Transverse colon (tissue), 4 donors: ENCODE data around the gene PWWP2A. TPM values are rescaled to one million over a fixed set of nuclear protein-coding genes. Genes with fewer than 3 reads are reported as not detected.

Experiments
- DNase-seq: peaks from one replicate; pipeline ENCODE4 v3.0.0-alpha.2; 2019
- H3K27ac ChIP-seq, 4 donors: fragments of 200-600 bp; sonication (generic); 2 replicates each; pipeline ENCODE4 v1.5.1; 2016 to 2018; ENCODE audit warnings: inconsistent platforms in 4 of 4
- H3K27me3 ChIP-seq: fragments of 200-600 bp; sonication (generic); 2 replicates; pipeline ENCODE4 v1.5.1; 2017; ENCODE audit warnings: inconsistent platforms
- H3K36me3 ChIP-seq, 4 donors: fragments of 200-600 bp; sonication (generic); 2 replicates each; pipeline ENCODE4 v1.5.1; 2017 to 2019; ENCODE audit warnings: inconsistent platforms in 4 of 4
- H3K4me1 ChIP-seq, 4 donors: fragments of 200-600 bp; sonication (generic); 2 replicates each; pipeline ENCODE4 v1.5.1; 2017 to 2020; ENCODE audit warnings: inconsistent platforms in 4 of 4
- H3K4me3 ChIP-seq, 4 donors: fragments of 200-600 bp; sonication (generic); 1 replicate in 1 of 4; 2 replicates in 3 of 4; pipeline versions ENCODE4 v1.5.1 to v1.6.1; 2017 to 2019; ENCODE audit warnings: inconsistent platforms in 4 of 4
- H3K9me3 ChIP-seq, 2 donors: fragments of 200-600 bp; sonication (generic); 2 replicates each; pipeline ENCODE4 v1.5.1; 2017 to 2019; ENCODE audit warnings: inconsistent platforms in 2 of 2
- CTCF ChIP-seq, 5 experiments: fragments of 200-600 bp in 3 of 5; fragments of 450-650 bp in 2 of 5; sonication (generic) in 3 of 5; IDR thresholded peaks; 1 replicate in 2 of 5; 2 replicates in 3 of 5; pipeline ENCODE4 v1.5.1; 2016 to 2017; ENCODE audit warnings: antibody characterized with exemption in 5 of 5, inconsistent platforms in 3 of 5, mild to moderate bottlenecking in 2 of 5, moderate library complexity in 1 of 5
- EP300 ChIP-seq: sonication (generic); formaldehyde crosslinking; IDR thresholded peaks from one replicate; pipeline ENCODE4 v1.6.1; 2017; ENCODE audit warnings: antibody characterized with exemption, low read depth
- POLR2A ChIP-seq: fragments of 450-650 bp; IDR thresholded peaks from one replicate; pipeline ENCODE4 v1.6.1; 2016; ENCODE audit warnings: antibody characterized with exemption, mild to moderate bottlenecking, moderate library complexity
- POLR2AphosphoS5 ChIP-seq, 3 donors: sonication (generic); formaldehyde crosslinking; IDR thresholded peaks; one replicate each; pipeline ENCODE4 v1.6.1; 2016; ENCODE audit warnings: antibody characterized with exemption in 3 of 3
- WGBS, 2 donors: methylation state at CpG; one replicate each; pipeline ENCODE4 v1.1.5; 2018; ENCODE audit warnings: low coverage in 1 of 2; 5-methylcytosine and 5-hydroxymethylcytosine counted together
- in situ Hi-C, 4 donors: fragments of 200-750 bp; cut with MboI; loops; one replicate each; pipeline versions ENCODE4 v1.15.0 to v1.15.1; 2017; ENCODE audit warnings: low sequenced_read_pairs in 3 of 4, low pct_ligation_motif_present in 1 of 4, low pct_unique_long_range_greater_than_20kb in 1 of 4
- intact Hi-C: fragments of 100-400 bp; cut with DNase I; formaldehyde crosslinking; loops from one replicate; pipeline ENCODE4 v1.15.1; 2023; ENCODE audit warnings: low total_unique reads
- total RNA-seq, 4 donors: library from RNA; depleted of rRNA; stranded (reverse); fragments of >200 nt; gene quantifications; one replicate each; pipeline ENCODE4 v1.1.0, GENCODE V29; 2016

Gene PWWP2A
- total RNA-seq, 4 donors from 2014 or later, result 42.7 to 66.7 (median 53.5) TPM

- intact Hi-C loops, result no loop called here
- no peak for DNase-seq
- peaks cover 0 to 9% (median 4%) of the 10 kb centered on the region in 4 donors for H3K4me1 ChIP-seq
- TF ChIP-seq EP300 (no peak), CTCF (IDR thresholded peaks at IDR 0.05) (no peak), POLR2A (no peak), POLR2AphosphoS5 (IDR thresholded peaks at IDR 0.05) (no peak)
- H3K9me3 ChIP-seq, result no peaks in the 10 kb centered on the region
- no peaks in the 10 kb centered on the region for H3K27me3 ChIP-seq
- no peak overlapping the region for H3K27ac ChIP-seq
- in situ Hi-C loops, result no loop called here
- peaks cover 0 to 8% (median 3%) of the 10 kb centered on the region in 4 donors for H3K36me3 ChIP-seq
- H3K4me3 ChIP-seq, result no peak overlapping the region
- WGBS, 2 donors, result 69 to 89% methylated on average over 2 to 3 of the region's 3 CpGs
Observed at GRCh38 chr5:160044967-160045366, 74.3 kb downstream of the PWWP2A start.

GRCh38 chr5:160044391-160044804, 74.9 kb downstream of the PWWP2A start:
- in situ Hi-C loops, result no loop called here
- H3K4me1 ChIP-seq, result peaks cover 0 to 9% (median 4%) of the 10 kb centered on the region in 4 donors
- H3K9me3 ChIP-seq, result no peaks in the 10 kb centered on the region
- H3K27ac ChIP-seq, result no peak overlapping the region
- TF ChIP-seq CTCF (IDR thresholded peaks at IDR 0.05) (no peak), POLR2A (no peak), EP300 (no peak), POLR2AphosphoS5 (IDR thresholded peaks at IDR 0.05) (no peak)
- no peak for DNase-seq
- 100% methylated on average over 1 of the region's 1 CpG for WGBS, 2 donors
- H3K27me3 ChIP-seq, result no peaks in the 10 kb centered on the region
- no peak overlapping the region for H3K4me3 ChIP-seq
- intact Hi-C loops, result no loop called here
- peaks cover 0 to 8% (median under 1%) of the 10 kb centered on the region in 4 donors for H3K36me3 ChIP-seq

GRCh38 chr5:160042671-160043070, 76.6 kb downstream of the PWWP2A start:
- no peak for TF ChIP-seq POLR2A
- TF ChIP-seq EP300, result no peak
- TF ChIP-seq POLR2AphosphoS5 (IDR thresholded peaks at IDR 0.05), result no peak
- peaks cover 0 to 9% (median 3%) of the 10 kb centered on the region in 4 donors for H3K4me1 ChIP-seq
- in situ Hi-C loops, result no loop called here
- no peaks in the 10 kb centered on the region for H3K27me3 ChIP-seq
- 89 to 90% methylated on average over 3 of the region's 3 CpGs for WGBS, 2 donors
- DNase-seq, result no peak
- H3K9me3 ChIP-seq, result no peaks in the 10 kb centered on the region
- H3K4me3 ChIP-seq, result no peak overlapping the region
- H3K36me3 ChIP-seq, result peaks cover 0 to 8% (median 2%) of the 10 kb centered on the region in 4 donors
- intact Hi-C loops, result no loop called here
- H3K27ac ChIP-seq, result no peak overlapping the region

Other genes starting within 250 kb of the PWWP2A start
- gene ADRA1B, start 203.0 kb downstream of the PWWP2A start, total RNA-seq, result 1 to 10 TPM; 2.9 to 9.0 (median 5.0) TPM
- gene TTC1, start 110.3 kb downstream of the PWWP2A start, total RNA-seq, result 10 to 100 TPM in 3 of 4 donors, 1 to 10 TPM in 1; 5.8 to 42.2 (median 24.8) TPM
- gene FABP6, start 110.1 kb upstream of the PWWP2A start, total RNA-seq, result not detected
- 10 to 100 TPM; 23.9 to 37.6 (median 28.3) TPM for gene CCNJL, start 193.1 kb upstream of the PWWP2A start, total RNA-seq